LNCAP (cell line): ENCODE measurements around the gene INPP5B.

Experiments
- TF ChIP-seq, protein P1 (sequence below): fragments of 450-650 bp; IDR thresholded peaks from 2 replicates; pipeline ENCODE4 v1.5.1; 2017; ENCODE audit warnings: mild to moderate bottlenecking

INPP5B gene

DNA sequence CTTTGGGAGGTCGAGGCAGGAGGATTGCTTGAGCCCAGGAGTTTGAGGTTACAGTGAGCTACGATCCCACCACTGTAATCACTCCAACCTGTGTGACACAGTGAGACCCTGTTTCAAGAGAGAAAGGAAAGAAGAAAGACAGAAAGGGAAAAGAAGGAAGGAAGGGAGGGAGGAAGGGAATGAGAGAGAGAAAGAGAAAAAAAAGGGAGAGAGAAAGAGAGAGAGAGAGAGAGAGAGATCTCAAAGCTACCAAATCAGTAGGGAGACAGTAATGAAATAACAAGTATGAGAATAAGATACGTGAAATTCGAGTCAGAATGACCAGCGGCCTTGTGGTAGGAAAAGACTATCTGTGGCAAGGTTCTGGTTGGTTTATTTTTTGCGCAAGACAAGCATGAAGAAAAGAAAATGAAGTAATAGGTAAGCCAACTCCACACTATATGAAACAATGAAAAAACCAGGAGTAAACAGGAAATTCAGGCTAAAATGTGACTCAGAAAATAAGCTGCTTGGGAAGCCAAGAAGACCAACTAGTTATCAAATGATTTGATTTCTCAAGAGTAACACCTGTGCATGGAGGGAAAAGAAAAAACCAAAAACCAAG lies 96.4 kb downstream of the INPP5B start:
- TF ChIP-seq, protein P1, sequence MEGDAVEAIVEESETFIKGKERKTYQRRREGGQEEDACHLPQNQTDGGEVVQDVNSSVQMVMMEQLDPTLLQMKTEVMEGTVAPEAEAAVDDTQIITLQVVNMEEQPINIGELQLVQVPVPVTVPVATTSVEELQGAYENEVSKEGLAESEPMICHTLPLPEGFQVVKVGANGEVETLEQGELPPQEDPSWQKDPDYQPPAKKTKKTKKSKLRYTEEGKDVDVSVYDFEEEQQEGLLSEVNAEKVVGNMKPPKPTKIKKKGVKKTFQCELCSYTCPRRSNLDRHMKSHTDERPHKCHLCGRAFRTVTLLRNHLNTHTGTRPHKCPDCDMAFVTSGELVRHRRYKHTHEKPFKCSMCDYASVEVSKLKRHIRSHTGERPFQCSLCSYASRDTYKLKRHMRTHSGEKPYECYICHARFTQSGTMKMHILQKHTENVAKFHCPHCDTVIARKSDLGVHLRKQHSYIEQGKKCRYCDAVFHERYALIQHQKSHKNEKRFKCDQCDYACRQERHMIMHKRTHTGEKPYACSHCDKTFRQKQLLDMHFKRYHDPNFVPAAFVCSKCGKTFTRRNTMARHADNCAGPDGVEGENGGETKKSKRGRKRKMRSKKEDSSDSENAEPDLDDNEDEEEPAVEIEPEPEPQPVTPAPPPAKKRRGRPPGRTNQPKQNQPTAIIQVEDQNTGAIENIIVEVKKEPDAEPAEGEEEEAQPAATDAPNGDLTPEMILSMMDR: no peak

DNA sequence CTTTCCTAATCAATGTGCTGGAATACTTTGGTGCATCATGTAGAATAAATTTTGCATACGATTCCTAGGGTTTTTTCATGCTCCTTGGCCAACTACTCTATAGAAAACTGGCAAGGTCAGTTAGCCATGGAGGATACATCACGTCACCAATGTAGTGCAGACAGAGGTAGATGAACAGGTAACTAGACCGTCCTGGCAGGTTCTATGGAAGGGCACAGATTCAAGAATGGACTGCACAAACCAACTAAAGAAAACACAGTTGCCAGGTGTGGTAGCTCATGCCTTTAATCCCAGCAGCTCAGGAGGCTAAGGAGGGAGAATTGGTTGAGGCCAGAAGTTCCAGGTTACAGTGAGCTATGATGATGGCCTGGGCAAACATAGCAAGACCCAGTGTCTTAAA lies 97.4 kb downstream of the INPP5B start:
- TF ChIP-seq, protein P1: no peak

DNA sequence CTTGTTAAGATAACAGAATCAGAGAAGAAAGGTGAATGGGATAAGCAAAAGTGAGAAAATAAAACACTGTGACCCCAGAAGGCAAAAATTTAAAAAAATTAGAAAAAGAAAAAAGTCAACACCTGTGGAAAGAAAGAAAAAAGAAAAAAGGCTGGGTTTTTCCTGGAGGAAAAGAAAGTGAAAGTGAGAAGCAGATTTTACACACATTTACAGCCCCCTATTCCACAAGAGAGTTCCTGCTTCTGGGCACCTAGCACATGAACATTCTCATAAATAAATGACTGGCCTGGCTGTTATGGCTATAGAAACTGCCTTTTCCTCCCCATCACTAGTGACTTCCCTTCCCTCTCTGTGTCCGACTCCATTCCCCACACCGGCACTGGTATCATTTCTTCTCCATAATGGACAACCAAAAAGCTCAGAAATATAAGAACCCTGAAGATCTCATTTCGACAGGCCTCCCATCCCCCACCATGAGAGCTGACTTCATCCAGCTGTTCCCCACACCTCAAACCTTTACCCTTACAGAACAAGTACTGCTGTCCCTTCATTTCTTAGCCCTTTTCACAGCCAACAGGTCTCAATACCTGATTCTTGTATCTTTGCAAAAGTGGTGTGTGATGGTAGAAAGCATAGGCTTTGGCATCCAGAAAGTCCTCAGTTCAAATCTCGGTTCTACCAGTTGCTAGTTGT lies 100.1 kb downstream of the INPP5B start:
- TF ChIP-seq, protein P1: no peak

DNA sequence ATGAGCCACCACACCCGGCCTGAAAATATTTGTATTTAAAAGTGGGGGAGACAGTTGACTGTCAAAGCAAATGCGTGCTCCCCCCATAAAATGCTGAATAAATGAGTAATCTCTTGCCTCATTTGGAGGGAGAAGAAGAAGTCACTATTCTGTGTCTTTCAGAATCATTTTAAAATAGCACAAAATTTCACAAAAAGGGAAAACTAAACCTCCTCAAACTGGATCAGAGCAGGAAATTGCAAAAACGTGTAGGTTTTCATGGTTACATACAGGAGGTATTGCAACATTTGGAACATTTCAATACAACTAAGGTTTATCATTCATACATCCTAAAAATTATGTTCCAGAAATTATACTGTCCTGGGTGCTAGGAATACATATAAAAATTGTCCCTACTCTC lies 101.1 kb downstream of the INPP5B start:
- TF ChIP-seq, protein P1: no peak

DNA sequence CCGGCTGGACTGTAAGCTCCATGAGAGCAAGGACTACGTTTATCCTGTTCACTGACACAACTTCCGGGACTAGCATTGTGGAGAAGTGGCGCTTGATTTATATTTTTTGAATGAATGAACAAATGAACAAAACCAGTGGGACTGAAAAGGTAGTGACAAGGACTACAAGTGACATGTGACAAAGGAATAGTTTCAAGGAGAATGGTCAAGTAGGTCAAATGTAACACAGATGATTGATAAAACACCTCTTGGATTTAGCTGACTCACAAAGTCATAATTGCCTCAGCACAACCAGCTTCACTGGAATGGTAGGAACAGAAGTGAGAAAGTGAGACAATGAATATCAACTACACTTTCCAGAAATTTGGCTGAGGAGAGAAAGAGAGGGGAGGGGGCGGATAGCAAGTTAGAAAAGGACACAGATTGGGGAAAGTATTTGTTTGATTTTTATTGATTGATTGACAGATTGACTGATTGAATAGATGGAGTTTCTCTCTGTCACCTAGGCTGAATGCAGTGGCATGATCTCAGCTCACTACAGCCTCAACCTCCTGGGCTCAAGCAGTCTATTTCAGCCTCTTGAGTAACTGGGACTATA lies 101.7 kb downstream of the INPP5B start:
- TF ChIP-seq, protein P1: no peak

DNA sequence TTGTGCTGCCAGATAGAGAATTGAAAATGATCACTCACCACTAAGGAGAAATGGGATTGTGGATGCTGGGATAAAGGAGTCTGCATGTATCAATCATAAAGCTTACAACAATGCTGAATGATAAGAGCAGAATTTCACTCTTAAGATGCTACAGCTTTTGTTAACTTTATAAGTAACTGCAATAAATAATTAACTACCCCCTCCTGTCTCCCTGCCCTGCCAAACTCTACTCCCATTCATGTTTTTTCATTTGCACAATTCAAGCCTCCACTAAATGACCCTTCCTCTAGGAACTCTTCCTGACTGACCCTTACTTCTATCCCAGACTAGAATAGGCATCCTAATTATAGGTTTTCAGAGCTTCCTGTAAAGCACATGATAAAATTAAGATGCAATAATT lies 102.3 kb downstream of the INPP5B start:
- TF ChIP-seq, protein P1: no peak

DNA sequence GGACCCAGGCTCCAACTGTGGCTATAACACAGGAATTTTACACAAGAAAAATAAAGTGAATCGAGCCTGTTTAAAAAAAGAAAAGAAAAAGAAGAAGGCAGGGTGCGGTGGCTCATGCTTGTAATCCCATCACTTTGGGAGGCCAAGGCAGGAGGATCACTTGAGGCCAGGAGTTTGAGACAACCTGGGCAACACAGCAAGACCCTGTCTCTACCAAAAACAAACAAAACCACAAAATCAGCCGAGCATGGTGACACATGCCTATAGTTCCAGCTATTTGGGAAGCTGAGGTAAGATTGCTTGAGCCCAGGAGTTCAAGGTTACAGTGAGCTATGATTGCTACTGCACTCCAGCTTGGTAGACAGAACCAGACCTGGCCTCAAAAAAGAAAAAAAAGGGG lies 105.2 kb downstream of the INPP5B start:
- TF ChIP-seq, protein P1: no peak
